Stomach smooth muscle (tissue), 2 donors: ENCODE measurements around the gene CNOT11.
"Not testable (repeated sequence)": the region's sequence is repeated elsewhere in the genome, so short reads cannot be mapped to it uniquely, and the experiment has no call there.

Experiments
- H3K27ac ChIP-seq: one replicate; pipeline ENCODE4 v1.7.0; 2013; ENCODE audit warnings: mild to moderate bottlenecking, low read length, inconsistent platforms
- H3K27me3 ChIP-seq, 2 donors: one replicate each; pipeline ENCODE4 v1.7.0; 2013; ENCODE audit warnings: low read length in 2 of 2; ENCODE audit not compliant: insufficient read depth in 2 of 2, control insufficient read depth in 1 of 2
- H3K36me3 ChIP-seq, 2 donors: one replicate each; pipeline ENCODE4 v1.7.0; 2013; ENCODE audit warnings: low read length in 2 of 2; ENCODE audit not compliant: control insufficient read depth in 2 of 2, insufficient read depth in 2 of 2
- H3K4me1 ChIP-seq: one replicate; pipeline ENCODE4 v1.7.0; 2013; ENCODE audit warnings: low read length; ENCODE audit not compliant: control insufficient read depth, insufficient read depth
- H3K4me3 ChIP-seq, 2 donors: one replicate each; pipeline ENCODE4 v1.7.0; 2013; ENCODE audit warnings: low read length in 2 of 2
- H3K9ac ChIP-seq, 2 donors: one replicate each; pipeline ENCODE4 v1.7.0; 2013; ENCODE audit warnings: low read length in 2 of 2, mild to moderate bottlenecking in 1 of 2
- H3K9me3 ChIP-seq, 2 donors: one replicate each; pipeline ENCODE4 v1.7.0; 2013; ENCODE audit warnings: low read length in 2 of 2; ENCODE audit not compliant: control insufficient read depth in 2 of 2
- donor health status: healthy.
- donor health status: Pancreatic carcinoma.

Gene CNOT11

GRCh38 chr2:101310090-101310833 is 57.6 kb downstream of the CNOT11 start:
- no peaks in the 10 kb centered on the region for H3K9me3 ChIP-seq
- no peaks in the 10 kb centered on the region for H3K27me3 ChIP-seq
- H3K9ac ChIP-seq, result no peak overlapping the region
- no peaks in the 10 kb centered on the region for H3K36me3 ChIP-seq
- no peak overlapping the region for H3K4me3 ChIP-seq
- peaks cover 30% of the 10 kb centered on the region for H3K4me1 ChIP-seq
- no peak overlapping the region for H3K27ac ChIP-seq

GRCh38 chr2:101310834-101311695 is 58.4 kb downstream of the CNOT11 start:
- no peak overlapping the region for H3K27ac ChIP-seq
- no peak overlapping the region for H3K4me3 ChIP-seq
- H3K9ac ChIP-seq, result no peak overlapping the region

GRCh38 chr2:101311696-101312017 is 59.0 kb downstream of the CNOT11 start:
- no peaks in the 10 kb centered on the region for H3K36me3 ChIP-seq
- H3K27me3 ChIP-seq, result no peaks in the 10 kb centered on the region
- H3K27ac ChIP-seq, result no peak overlapping the region
- no peaks in the 10 kb centered on the region for H3K9me3 ChIP-seq
- no peak overlapping the region for H3K4me3 ChIP-seq
- no peak overlapping the region for H3K9ac ChIP-seq
- H3K4me1 ChIP-seq, result peaks cover 18% of the 10 kb centered on the region

More at GRCh38 chr2:101310834-101311695, 58.4 kb downstream of the CNOT11 start:
- peaks cover 24% of the 10 kb centered on the region for H3K4me1 ChIP-seq
- no peaks in the 10 kb centered on the region for H3K9me3 ChIP-seq
- H3K36me3 ChIP-seq, result no peaks in the 10 kb centered on the region
- H3K27me3 ChIP-seq, result no peaks in the 10 kb centered on the region

- not testable (repeated sequence) for H3K9ac ChIP-seq, H3K4me1 ChIP-seq, H3K4me3 ChIP-seq, H3K27ac ChIP-seq, H3K9me3 ChIP-seq, H3K36me3 ChIP-seq, H3K27me3 ChIP-seq
These were observed 63.9 kb downstream of the CNOT11 start for GRCh38 chr2:101316568-101316967.
